Middle frontal gyrus (tissue), 1 donor: ENCODE measurements around the gene SYNPR.
"Not testable (repeated sequence)": the region's sequence is repeated elsewhere in the genome, so short reads cannot be mapped to it uniquely, and the experiment has no call there.

Experiments
- DNase-seq: peaks from one replicate; pipeline ENCODE4 v3.0.0-alpha.2; 2015; ENCODE audit warnings: low spot score; ENCODE audit errors: extremely low spot score

SYNPR gene

DNA sequence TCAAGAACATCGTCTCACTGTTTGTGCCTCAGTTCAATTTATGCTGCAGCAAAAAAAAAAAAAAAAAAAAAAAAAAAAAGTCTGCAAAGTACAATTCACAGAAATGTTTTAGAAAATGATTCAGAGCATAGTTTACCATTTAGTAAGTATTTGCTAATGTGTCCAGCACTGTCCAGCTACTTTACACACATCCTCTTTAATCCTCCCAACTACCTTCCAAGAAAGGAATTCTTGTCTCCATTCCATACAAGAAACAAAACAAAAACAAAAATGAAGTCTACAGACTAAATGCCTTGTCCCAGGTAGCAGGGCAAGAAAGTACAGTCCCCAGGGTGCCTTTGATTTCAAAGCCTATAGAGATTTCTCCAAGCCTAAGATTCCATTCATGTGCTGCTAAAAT is 335.5 kb downstream of the SYNPR start:
- DNase-seq = no peak

DNA sequence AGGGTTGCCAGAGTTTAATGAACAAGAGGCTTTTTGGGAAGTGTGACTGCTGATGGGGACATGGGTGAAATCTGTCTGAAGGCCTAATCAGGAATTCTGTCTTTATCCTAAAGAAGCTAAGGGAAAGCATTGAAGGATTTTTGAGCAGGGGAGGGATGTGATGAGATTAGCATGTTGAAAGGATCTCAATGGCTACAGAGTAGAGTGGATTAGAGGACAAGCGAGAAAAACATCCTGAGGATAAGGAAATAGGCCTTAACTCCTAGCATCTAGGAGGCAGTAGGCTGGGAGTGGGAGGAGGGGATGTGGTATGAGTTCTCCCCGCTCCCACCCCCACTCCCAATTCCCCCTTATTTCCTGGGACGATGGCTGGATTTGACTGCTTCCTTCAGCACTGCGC is 339.3 kb downstream of the SYNPR start:
- no peak for DNase-seq

DNA sequence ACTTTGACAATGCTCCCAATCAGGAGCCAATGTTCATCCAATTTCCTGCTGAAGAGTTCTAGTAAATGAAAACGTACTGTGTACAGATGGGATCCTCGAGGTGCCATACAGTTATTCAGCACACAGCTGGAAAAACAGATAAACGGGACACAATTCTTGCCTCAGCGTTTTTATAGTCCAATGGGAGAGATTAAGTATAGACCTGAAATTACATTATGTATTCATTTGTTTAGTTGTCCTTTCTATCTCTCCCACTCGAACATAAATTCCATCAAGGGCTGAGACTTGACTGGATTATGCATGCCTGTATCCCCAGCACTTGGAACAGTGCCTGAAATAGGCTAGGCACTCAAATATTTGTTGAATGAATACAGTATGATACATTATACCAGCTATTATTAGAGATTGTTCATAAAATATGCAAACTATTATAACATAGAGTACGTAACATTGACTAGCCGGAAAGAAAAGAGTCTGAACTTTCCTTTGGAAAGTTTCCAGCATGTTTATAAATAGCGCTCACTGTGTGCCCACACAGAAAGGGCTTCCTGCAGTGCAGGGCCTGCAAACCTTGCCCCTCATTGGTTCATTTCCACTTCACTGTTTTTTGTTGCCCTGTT is 346.9 kb downstream of the SYNPR start:
- no peak for DNase-seq

DNA sequence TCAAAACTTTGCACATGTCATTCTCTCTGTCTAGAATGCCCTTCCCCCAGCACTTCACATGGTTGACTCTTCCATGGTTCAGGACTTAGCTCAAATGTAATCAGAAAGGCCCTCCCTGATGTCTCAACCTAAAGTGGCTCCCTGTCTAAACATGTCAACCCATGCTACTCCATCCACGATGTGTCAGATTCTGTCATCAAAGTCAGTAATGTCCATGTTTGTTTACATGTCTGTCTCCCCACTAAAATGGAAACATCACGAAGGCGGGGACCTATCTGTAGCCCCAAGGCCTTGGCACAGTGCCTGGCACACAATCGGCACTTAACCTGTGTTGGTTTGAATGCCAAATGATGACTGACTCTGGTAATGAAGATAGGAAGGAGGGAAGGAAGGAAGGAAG is 353.6 kb downstream of the SYNPR start:
- no peak for DNase-seq

DNA sequence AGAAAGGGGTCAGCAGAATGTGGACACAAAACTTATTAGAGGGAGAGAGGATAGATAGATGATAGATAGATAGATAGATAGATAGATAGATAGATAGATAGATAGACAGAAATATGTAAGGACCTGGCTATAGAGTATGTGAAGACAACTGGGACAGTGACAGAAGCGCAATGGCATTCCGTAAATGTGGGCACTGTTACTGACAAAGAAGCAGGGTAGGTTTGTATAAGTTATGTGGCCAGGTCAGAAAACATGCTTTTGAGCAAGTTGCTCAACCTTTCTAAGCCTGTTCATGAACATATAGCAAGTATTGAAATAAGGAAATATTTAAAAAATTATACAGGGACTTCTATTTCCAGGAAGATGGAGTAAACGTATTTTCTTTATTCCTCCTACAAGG is 357.1 kb downstream of the SYNPR start:
- DNase-seq = no peak

DNA sequence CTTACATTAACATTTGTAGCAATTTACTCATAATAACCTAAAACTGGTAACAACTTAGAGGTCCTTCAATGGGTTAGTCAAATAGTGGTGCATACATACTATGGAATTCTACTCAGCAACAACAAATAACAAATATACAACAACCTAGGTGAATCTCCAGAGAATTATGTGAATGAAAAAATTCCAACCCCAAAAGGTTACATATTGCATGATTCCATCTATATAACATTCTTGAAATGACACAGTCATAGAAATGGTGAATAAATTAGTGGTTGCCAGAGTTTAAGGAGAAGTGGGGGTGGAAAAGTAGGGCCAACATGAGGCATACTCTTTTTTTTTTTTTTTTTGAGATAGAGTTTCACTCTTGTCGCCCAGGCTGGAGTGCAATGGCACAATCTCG is 361.7 kb downstream of the SYNPR start:
- no peak for DNase-seq

DNA sequence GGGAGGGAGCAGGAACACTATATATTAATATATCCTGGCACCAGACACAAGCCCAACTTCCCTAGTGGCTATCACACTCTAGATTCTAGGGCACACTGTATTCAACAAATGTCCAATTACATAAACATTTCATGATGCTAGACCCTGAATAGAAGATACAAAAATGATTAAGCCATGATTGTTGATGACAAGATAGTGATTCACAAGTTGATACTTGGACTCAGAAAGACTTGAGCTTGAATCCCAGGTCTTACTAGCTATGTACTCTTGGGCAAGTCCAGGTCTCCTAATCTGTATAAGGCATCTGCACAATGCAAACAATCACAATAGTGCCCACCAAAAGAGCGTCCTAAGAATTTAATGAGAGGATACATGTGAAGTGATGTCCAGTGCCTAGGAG is 364.4 kb downstream of the SYNPR start:
- DNase-seq = no peak

DNA sequence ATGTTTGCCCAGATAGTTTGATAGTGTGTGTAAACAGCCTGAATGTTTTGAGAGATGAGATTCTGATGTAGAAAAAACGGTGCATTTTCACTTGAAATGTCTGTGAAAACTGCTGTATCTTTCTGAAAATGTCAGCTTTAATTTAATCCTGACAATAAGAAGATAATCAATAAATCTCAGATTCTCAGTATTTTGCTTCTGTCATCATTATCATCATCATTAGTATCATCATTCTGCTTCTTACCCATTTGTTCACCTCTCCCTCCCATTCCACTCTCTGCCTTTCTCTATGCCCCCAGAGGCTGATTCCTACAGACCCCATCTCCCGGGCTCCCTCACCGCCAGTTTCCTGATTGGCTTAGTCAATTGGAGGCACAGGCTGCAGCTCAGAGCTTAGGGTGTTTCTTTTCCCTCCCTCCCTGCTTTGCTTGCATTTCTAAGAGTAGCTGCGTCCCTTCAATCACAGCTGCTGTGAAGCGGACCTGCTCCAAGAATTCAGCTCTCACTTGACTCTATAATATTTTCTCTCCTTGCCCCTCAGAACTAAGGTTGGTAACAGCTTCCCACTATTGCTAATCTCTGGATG is 366.2 kb downstream of the SYNPR start:
- no peak for DNase-seq

DNA sequence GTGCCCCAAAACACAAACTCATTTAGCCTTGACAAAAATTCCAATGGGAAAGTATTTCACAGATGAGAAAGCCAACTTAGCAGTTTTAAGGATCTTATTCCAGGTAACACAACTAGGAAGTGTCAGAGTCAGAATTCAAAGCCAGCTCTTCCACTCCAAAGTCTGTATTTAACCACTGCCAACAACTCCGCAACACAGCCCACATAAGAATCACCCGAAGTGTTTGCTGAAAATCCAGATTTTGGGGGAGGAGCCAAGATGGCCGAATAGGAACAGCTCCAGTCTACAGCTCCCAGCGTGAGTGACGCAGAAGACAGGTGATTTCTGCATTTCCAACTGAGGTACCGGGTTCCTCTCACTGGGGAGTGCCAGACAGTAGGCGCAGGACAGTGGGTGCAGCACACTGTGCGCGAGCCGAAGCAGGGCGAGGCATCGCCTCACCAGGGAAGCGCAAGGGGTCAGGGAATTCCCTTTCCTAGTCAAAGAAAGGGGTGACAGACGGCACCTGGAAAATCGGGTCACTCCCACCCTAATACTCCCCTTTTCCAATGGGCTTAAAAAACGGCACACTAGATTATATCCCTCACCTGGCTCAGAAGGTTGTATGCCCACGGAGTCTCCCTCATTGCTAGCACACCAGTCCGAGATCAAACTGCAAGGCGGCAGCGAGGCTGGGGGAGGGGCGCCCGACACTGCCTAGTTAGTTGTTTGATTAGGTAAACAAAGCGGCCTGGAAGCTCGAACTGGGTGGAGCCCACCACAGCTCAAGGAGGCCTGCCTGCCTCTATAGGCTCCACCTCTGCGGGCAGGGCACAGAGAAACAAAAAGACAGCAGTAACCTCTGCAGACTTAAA is 367.0 kb downstream of the SYNPR start:
- not testable (repeated sequence) for DNase-seq

DNA sequence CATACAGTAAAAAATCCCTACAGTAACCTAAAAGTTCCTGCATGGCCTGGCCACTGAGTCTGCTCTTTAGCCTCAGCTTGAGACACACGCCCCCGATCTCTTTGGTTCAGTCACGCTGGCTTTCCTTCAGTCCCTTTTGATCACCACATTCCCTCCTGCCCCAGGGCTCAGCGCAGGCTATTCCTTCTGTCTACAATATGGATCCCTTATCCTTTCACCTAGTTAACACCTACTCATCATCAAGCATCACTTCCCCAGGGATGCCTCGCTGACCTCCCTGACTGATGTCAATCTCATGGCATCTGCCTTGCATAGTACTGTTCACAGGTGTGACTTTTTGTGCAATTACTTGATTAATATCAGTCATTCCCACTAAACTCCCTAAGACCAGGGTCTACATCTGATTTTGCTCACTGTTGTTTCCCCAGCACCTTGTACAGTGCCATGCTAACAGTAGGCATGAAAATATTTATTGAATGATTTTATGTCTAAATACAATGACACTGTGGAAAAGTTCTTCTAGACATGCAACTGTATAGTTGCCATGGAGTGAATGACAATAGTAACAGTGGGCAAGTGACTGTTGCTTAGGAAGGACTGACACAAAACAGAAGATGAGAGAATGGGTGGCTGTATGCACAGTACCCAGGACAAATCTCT is 374.1 kb downstream of the SYNPR start, which contains the start of gene SNTN:
Gene SNTN (plus strand): TSS at position 610 of the 660 bp plus-strand sequence. CDS start 13 bp downstream, at position 623.
- no peak for DNase-seq

DNA sequence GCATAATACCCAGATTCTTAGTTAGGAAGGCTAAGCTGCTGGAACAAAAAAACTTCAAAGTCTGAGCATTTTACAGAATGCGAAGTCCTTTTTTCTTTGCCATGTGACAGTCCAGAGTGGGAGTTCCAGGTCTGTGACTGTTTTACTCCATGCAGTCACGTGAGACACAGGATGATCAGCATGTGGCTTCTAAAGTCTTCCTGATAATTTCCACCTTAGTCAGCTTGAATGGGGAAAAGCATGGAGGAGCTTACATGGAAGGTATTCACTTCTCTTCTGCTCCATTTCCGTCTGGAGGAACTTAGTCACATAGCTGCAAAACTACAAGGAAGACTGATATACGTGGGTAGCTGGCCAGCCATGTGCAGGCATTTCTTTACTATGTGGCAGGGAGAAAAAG is 376.1 kb downstream of the SYNPR start:
- no peak for DNase-seq

DNA sequence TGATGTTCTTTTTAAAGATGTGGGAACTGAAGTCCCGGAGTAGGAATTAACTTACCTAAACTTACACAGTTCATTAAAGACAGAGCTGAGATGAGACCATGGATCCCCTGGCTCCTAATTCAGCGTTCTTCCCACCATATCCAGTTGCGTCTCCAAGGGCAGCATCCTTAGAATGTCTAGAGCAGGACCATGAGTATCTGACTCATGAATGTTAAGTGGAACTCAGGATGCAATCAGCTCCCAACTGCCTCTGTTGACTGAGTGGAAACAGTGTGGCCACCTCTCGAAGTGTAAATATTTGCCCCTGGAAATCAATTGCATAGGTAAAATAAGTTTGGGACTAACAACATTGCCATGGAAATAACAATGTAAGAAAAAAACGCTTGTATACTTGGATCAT is 376.8 kb downstream of the SYNPR start:
- no peak for DNase-seq

DNA sequence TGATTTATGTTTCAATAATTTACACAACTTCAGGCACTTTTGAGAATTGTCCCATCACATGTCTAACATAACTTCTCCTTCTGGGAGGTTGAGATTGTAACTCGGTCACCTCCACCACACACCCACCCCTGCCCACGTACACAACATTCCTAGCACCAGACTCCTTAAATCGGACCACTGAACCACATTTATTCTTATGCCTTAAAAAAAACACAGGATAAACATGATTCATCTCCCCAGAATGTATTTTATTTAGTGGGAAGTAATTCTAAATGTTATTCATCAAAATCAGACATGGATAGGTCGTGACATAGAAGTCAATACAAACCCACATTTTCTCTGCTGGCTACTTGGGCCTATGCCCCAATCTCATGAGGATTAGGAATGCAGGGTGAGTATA is 377.4 kb downstream of the SYNPR start:
- DNase-seq = no peak

DNA sequence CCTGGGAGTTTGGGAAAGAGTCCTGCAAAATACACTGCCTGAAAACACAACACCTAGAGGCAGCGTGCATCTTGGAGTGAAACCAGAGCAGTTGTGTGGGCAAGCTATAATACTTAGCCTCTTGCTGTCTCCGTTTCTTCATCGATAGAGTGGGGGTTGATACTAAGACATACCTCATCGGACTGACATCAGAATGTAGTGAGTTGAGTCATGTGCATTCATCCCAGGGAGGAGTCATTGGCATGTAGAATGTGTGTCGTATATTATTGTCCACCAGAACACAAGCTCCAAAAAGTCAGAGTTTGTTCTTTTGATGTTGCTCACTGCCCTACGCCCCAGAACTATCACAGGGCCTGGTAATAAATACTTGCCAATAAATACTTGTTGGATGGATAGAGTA is 378.7 kb downstream of the SYNPR start:
- no peak for DNase-seq

DNA sequence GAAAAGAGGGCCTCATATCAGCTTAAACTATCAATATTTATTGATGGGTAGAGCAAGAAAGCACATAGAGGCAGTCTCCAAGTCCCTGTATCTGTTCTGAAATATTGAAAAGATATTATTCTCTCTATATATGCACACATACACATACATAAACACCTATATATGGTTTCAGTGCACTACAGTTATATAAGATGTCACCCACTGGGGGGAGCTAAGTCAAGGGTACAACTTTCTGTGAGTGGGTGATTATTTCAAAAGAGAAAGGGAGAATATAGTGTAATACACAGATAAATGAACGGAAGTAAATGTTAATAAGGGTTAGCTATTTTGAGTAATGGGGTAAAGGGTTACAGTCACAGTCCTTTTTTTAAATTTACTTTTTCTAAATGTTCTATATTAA is 383.1 kb downstream of the SYNPR start:
- DNase-seq = no peak

DNA sequence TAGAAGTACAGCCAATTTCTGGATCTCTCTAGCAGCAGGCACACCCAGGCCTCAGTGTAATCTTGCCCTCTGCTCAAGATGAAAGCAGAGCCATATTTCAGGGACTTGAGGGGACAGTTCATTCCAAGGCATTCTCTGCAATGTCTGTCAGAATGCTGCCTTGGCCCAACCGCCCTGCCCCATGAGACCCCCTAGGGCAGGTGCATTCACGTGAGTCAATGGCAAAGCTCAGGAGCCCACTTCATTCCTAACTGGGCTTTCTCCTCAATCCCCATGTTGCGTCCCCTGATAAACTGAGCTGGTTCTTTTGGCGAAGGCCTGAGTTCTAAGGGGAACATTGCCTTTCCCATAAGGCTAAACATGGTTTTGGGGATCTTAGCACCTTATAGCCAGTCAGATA is 383.9 kb downstream of the SYNPR start:
- no peak for DNase-seq

DNA sequence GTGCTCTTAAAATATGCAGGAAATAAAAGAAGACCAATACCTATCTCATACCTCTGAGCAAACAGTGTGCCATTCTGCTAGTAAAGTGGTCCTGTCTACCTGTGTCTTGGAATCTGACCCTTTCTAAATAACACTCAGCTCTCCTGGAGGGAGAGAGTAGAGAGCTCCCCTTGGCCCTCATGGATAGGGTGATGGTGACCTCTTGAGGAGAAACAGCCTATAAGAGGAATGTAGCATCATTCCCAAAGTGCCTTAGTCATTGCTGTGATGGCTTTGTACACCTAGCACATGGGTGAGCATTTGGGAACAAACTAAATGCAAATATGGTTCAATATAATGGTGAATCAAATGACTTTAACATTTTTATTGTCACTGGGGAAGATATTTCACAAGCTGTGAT is 384.4 kb downstream of the SYNPR start:
- DNase-seq = no peak
